ENCODE data around the gene HAUS8. TPM values are rescaled to one million over a fixed set of nuclear protein-coding genes. Genes with fewer than 3 reads are reported as not detected.
"Not testable (repeated sequence)": the region's sequence is repeated elsewhere in the genome, so short reads cannot be mapped to it uniquely, and the experiment has no call there.

The HAUS8 gene
- total RNA-seq, 1 donor from 2014 or later = 18.8 TPM

DNA sequence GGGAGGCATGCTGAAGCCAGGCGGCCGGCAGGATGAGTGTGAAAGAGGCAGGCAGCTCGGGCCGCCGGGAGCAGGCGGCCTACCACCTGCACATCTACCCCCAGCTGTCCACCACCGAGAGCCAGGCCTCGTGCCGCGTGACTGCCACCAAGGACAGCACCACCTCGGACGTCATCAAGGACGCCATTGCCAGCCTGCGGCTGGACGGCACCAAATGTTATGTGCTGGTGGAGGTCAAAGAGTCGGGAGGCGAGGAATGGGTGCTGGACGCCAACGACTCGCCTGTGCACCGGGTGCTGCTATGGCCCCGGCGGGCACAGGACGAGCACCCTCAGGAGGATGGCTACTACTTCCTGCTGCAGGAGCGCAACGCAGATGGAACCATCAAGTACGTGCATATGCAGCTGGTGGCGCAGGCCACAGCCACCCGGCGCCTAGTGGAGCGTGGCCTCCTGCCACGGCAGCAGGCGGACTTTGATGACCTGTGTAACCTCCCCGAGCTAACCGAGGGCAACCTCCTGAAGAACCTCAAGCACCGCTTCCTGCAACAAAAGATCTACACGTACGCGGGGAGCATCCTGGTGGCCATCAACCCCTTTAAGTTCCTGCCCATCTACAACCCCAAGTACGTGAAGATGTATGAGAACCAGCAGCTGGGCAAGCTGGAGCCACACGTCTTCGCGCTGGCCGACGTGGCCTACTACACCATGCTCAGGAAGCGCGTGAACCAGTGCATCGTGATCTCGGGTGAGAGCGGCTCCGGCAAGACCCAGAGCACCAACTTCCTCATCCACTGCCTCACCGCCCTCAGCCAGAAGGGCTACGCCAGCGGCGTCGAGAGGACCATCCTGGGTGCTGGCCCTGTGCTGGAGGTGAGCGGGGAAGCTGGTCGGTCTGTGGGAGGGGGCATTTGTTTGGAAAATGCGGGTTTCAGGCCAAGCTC lies 26.7 kb upstream of the HAUS8 start:
- peaks cover 5% of the 10 kb centered on the region for H3K4me1 Mint-ChIP-seq (ENCODE audit: unreplicated experiment)
- no peak for DNase-seq (ENCODE audit: extremely low spot score, unreplicated experiment)
- TF ChIP-seq, protein P1, sequence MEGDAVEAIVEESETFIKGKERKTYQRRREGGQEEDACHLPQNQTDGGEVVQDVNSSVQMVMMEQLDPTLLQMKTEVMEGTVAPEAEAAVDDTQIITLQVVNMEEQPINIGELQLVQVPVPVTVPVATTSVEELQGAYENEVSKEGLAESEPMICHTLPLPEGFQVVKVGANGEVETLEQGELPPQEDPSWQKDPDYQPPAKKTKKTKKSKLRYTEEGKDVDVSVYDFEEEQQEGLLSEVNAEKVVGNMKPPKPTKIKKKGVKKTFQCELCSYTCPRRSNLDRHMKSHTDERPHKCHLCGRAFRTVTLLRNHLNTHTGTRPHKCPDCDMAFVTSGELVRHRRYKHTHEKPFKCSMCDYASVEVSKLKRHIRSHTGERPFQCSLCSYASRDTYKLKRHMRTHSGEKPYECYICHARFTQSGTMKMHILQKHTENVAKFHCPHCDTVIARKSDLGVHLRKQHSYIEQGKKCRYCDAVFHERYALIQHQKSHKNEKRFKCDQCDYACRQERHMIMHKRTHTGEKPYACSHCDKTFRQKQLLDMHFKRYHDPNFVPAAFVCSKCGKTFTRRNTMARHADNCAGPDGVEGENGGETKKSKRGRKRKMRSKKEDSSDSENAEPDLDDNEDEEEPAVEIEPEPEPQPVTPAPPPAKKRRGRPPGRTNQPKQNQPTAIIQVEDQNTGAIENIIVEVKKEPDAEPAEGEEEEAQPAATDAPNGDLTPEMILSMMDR (conservative IDR thresholded peaks at IDR 0.05) = no peak
- H3K9me3 Mint-ChIP-seq = no peaks in the 10 kb centered on the region
- no peaks in the 10 kb centered on the region for H3K27me3 Mint-ChIP-seq
- H3K27ac Mint-ChIP-seq = no peak overlapping the region
- H3K36me3 Mint-ChIP-seq = peaks cover 23% of the 10 kb centered on the region
- H3K4me3 Mint-ChIP-seq = no peak overlapping the region

DNA sequence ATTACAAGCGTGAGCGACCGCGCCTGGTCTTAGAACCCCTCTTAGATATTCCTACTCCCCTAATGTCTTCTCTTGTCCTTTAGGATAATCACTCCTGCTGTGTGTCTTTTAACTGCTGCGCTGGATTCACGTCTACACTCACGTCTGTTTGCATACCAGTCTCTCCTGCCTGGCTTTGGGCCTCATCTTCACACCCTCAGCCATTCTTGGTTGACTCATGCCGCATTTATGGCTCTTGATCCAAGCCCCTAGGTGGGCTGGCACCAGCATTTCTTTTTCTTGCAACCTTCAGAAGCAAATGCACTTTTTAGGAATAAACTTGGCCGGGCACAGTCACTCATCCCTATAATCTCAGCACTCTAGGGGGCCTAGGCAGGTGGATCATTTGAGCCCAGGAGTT lies 23.1 kb upstream of the HAUS8 start:
- Mint-ChIP-seq H3K36me3 (peaks cover 23% of the 10 kb centered on the region), H3K9me3 (no peaks in the 10 kb centered on the region), H3K27ac (no peak overlapping the region), H3K4me3 (no peak overlapping the region), H3K27me3 (no peaks in the 10 kb centered on the region), H3K4me1 (ENCODE audit: unreplicated experiment) (peaks cover 5% of the 10 kb centered on the region)
- no peak for DNase-seq (ENCODE audit: extremely low spot score, unreplicated experiment)
- TF ChIP-seq, protein P1 (conservative IDR thresholded peaks at IDR 0.05) = no peak

DNA sequence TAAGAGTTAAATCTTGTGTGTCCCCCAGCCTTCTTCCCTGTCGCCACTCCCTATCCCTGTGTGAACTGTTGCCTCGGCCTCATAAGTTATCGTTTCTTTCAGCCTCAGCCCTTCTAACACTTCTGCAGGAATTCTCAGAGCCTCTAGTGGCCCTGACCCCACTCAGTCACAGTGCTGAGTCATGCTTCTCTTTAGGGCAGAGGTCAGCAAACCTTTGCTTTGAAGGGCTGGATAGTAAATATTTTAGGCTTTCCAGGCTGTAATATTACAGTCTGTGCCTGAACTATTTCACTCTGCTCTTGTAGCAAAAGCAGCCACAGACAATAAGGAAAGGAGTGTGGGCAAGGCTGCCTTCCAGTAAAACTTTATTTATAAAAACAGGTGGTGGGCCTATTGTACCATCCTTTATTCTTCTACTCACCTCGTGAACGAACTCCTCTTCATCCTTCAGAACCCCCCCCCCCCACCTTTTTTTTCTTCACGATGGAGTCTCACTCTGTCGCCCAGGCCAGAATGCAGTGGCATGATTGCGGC lies 22.4 kb upstream of the HAUS8 start:
- TF ChIP-seq, protein P1 (conservative IDR thresholded peaks at IDR 0.05) = no peak
- Mint-ChIP-seq H3K9me3 (no peaks in the 10 kb centered on the region), H3K36me3 (peaks cover 19% of the 10 kb centered on the region), H3K27ac (peak overlapping the region; percentile 56), H3K4me3 (peak overlapping the region; percentile 51), H3K4me1 (ENCODE audit: unreplicated experiment) (peaks cover 5% of the 10 kb centered on the region), H3K27me3 (no peaks in the 10 kb centered on the region)
- no peak for DNase-seq (ENCODE audit: extremely low spot score, unreplicated experiment)

DNA sequence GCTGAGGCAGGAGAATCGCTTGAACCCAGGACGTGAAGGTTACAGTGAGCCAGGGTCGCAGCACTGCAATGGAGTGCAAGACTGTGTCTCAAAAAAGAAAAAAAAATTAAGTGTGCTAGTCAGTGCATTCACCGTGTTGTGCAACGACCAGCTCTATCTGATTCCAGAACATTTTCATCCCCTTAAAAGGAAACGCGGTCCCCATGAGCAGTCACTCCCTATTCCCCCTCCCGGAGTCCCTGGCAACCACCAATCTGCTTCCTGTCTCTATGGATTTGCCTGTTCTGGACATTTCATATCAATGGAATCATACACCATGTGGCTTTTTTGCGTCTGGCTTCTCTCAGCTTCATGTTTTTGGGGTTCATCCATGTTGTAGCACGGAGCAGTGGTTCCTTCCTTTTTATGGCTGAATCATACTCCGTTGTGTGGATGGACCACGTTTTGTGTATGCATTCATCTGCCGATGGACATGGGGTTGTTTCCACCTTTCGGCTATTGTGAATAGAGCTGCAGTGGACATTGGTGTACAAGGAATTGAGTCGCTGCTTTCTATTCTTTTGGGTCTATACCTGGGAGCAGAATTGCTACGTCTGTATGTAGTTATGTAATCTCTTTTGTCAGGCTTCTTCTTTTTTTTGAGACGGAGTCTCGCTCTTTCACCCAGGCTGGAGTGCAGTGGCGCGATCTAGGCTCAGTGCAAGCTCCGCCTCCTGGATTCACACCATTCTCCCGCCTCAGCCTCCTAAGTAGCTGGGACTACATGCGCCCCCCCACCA lies 20.1 kb upstream of the HAUS8 start:
- H3K27ac Mint-ChIP-seq = no peak overlapping the region
- H3K9me3 Mint-ChIP-seq = no peaks in the 10 kb centered on the region
- H3K4me1 Mint-ChIP-seq (ENCODE audit: unreplicated experiment) = peaks cover 5% of the 10 kb centered on the region
- TF ChIP-seq, protein P1 (conservative IDR thresholded peaks at IDR 0.05) = no peak
- DNase-seq (ENCODE audit: extremely low spot score, unreplicated experiment) = no peak
- H3K4me3 Mint-ChIP-seq = no peak overlapping the region
- no peaks in the 10 kb centered on the region for H3K27me3 Mint-ChIP-seq
- H3K36me3 Mint-ChIP-seq = peaks cover 9% of the 10 kb centered on the region

DNA sequence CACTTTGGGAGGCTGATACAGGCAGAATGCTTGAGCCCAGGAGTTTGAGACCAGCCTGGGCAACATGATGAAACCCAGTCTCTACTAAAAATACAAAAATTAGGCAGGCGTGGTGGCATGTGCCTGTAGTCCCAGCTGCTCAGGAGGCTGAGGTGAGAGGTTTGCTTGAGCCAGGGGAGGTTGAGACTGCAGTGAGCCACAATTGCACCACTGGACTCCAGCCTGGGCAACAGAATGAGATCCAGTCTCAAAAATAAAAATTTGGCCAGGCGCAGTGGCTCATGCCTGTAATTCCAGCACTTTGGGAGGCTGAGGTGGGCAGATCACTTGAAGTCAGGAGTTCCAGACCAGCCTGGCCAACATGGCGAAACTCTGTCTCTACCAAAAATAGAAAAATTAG lies 19.4 kb upstream of the HAUS8 start:
- not testable (repeated sequence) for H3K4me3 Mint-ChIP-seq; H3K4me1 Mint-ChIP-seq (ENCODE audit: unreplicated experiment); H3K36me3 Mint-ChIP-seq; DNase-seq (ENCODE audit: extremely low spot score, unreplicated experiment); H3K27me3 Mint-ChIP-seq; H3K27ac Mint-ChIP-seq; H3K9me3 Mint-ChIP-seq

Data from type B pancreatic cell (in vitro differentiated cells).